ENCODE data around the gene ZNF410. TPM values are rescaled to one million over a fixed set of nuclear protein-coding genes. Genes with fewer than 3 reads are reported as not detected.

Gene ZNF410
- total and polyA plus RNA-seq, 2 of the 8 experiments (the other 6 are each of a cell fraction or from before 2014, with no cell fraction given) = 11.2 to 18.9 TPM

DNA sequence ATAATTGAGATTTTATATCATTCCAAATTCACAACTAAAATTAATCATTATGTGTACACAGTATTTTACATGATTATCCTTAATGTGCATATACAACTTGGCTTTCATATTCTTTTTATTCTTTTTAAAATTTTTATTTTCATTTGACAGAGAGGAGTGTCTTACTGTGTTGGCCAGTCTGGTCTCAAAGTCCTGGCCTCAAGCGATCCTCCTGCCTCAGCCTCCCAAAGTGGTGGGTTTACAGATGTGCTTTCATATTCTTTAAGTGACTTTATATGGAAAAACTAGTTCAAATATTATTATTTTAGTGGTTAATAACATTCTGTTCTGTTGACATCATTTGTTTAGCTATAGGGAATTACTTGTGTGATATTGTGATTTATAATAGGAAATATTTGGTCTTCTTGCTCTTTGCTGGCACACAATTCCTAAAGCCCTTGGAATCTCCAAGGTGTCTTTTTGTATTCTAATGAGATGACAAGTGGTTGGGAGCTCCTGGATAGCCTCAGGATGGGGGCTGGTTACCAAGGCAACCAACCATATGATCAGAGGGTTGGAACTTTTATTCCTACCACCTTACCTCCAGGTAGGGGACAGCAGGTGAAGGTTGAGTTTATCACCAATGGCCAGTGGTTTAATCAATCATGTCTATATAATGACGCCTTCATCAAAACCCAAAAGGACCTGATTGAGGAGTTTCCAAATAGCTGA is 16.0 kb upstream of the ZNF410 start:
- Histone ChIP-seq H2AFZ (ENCODE audit: low read length) (no peak overlapping the region), H3K9ac (replicated peaks in 1 of 4; ENCODE audit: extremely low read depth in 1 of 4, low read depth in 3 of 4, low read length in 3 of 4) (no peak overlapping the region), H3K18ac (ENCODE audit: extremely low read depth, low read length) (no peak overlapping the region), H3K27ac (ENCODE audit: low read depth, low read length) (no peak overlapping the region), H3K4ac (replicated peaks; ENCODE audit: insufficient read length, low read depth, low read length) (no peak overlapping the region), H3K14ac (ENCODE audit: insufficient read length) (no peak overlapping the region), H4K91ac (replicated peaks; ENCODE audit: insufficient read length, low read length) (no peak overlapping the region), H2BK20ac (ENCODE audit: low read length) (no peak overlapping the region), H3K36me3 (ENCODE audit: control insufficient read depth in 2 of 4, insufficient read depth in 4 of 4, low read length in 3 of 4) (no peaks in the 10 kb centered on the region; a peak in 1 of 8 replicates), H2BK5ac (ENCODE audit: low read depth, low read length) (no peak overlapping the region), H3K4me3 (ENCODE audit: extremely low read depth in 1 of 4, insufficient read depth in 2 of 4, low read depth in 3 of 4, low read length in 4 of 4) (no peak overlapping the region), H3K79me2 (ENCODE audit: control insufficient read depth in 1 of 2, insufficient read depth in 2 of 2, low read length in 2 of 2) (no peaks in the 10 kb centered on the region), H2BK15ac (ENCODE audit: low read length) (no peak overlapping the region), H3K23me2 (ENCODE audit: low read depth, low read length) (no peaks in the 10 kb centered on the region), H2AK5ac (ENCODE audit: low read depth, low read length) (no peak overlapping the region), H2BK120ac (replicated peaks; ENCODE audit: low read depth, low read length) (no peak overlapping the region), H3K23ac (ENCODE audit: insufficient read length) (no peak overlapping the region), H3K79me1 (ENCODE audit: low read depth, low read length) (no peaks in the 10 kb centered on the region), H3K9me3 (ENCODE audit: insufficient read depth in 2 of 2, low read depth in 1 of 2, low read length in 1 of 2) (no peaks in the 10 kb centered on the region), H4K20me1 (replicated peaks in 1 of 2; ENCODE audit: control insufficient read depth in 1 of 2, insufficient read depth in 2 of 2, low read length in 2 of 2) (no peaks in the 10 kb centered on the region), H3K4me1 (replicated peaks in 1 of 4; ENCODE audit: control insufficient read depth in 3 of 4, insufficient read depth in 4 of 4, low read length in 3 of 4) (no peaks in the 10 kb centered on the region), H4K5ac (ENCODE audit: insufficient read length, low read depth, low read length) (no peak overlapping the region), H3K27me3 (replicated peaks in 1 of 4; ENCODE audit: control insufficient read depth in 3 of 4, extremely low read depth in 1 of 4, insufficient read depth in 3 of 4, low read length in 3 of 4) (no peaks in the 10 kb centered on the region), H3K56ac (replicated peaks; ENCODE audit: insufficient read length, low read depth, low read length) (no peak overlapping the region), H2BK12ac (ENCODE audit: low read depth, low read length) (no peak overlapping the region), H4K8ac (ENCODE audit: extremely low read depth, insufficient read depth, low read length) (no peak overlapping the region), H3K4me2 (ENCODE audit: insufficient read depth in 1 of 2, low read depth in 2 of 2, low read length in 2 of 2) (no peak overlapping the region)
- FAIRE-seq (no peak), DNase-seq (ENCODE audit: low read depth in 1 of 2, low spot score in 2 of 2) (no peak)
- WGBS, 2 experiments (ENCODE audit: extremely low coverage in 1 of 2, insufficient coverage in 1 of 2, insufficient read length in 1 of 2, insufficient replicate concordance in 2 of 2, low coverage in 1 of 2, low lambda C conversion rate in 2 of 2, missing lambda C conversion rate in 1 of 2) = 94% methylated on average over 2 of the region's 2 CpGs; no CpG with 5 or more reads in 1 of the 2 experiments
- TF ChIP-seq KDM1A (IDR thresholded peaks at IDR 0.05; ENCODE audit: borderline replicate concordance, low read length) (peak; percentile 61; the same call in 1 of the 2 replicates), SP1 (IDR thresholded peaks at IDR 0.05; ENCODE audit: low read depth, low read length) (no peak)
- CTCF ChIA-PET (ENCODE audit: partially characterized antibody) = interaction anchor here (0.5 to 3.9 kb wide), 3 partner anchors 141 to 666 kb away, joined by 4 to 27 read pairs (median 4); no protein-coding TSS in a partner anchor
- POLR2A ChIA-PET (ENCODE audit: partially characterized antibody) = interaction anchor here (1.0 to 1.3 kb wide), 3 partner anchors 8 to 19 kb away, joined by 3 to 4 read pairs (median 3); partner anchors contain the start of genes PTGR2 and ZNF410

Measured in H1 (cell line).